Effector memory CD8-positive, alpha-beta T cell (primary cell): Measurements from ENCODE around the gene KRTAP15-1.

ENCODE experiments used
- ATAC-seq: fragments of 150-1000 bp; cut with Tn5 transposase; replicated peaks from 2 replicates; pipeline ENCODE4 v1.10.0; 2021; ENCODE audit warnings: mild to moderate bottlenecking, moderate library complexity
- DNase-seq, 3 experiments: peaks; one replicate each; pipeline ENCODE4 v3.0.0; 2021
- H3K27ac Mint-ChIP-seq, 2 donors: one replicate each; pipeline ENCODE4 v1.8.0; 2022; ENCODE audit warnings: mild to moderate bottlenecking in 2 of 2, mixed read lengths in 2 of 2, moderate library complexity in 2 of 2
- H3K27me3 Mint-ChIP-seq, 2 donors: one replicate each; pipeline ENCODE4 v1.8.0; 2022; ENCODE audit warnings: mixed read lengths in 2 of 2
- H3K36me3 Mint-ChIP-seq: one replicate; pipeline ENCODE4 v1.8.0; 2022; ENCODE audit warnings: mild to moderate bottlenecking, moderate library complexity, mixed read lengths; ENCODE audit not compliant: insufficient read depth
- H3K4me1 Mint-ChIP-seq, 2 donors: one replicate each; pipeline ENCODE4 v1.8.0; 2022; ENCODE audit warnings: low read depth in 2 of 2, mixed read lengths in 2 of 2
- H3K4me3 Mint-ChIP-seq, 2 donors: one replicate each; pipeline ENCODE4 v1.8.0; 2022; ENCODE audit warnings: mild to moderate bottlenecking in 2 of 2, mixed read lengths in 2 of 2, moderate library complexity in 2 of 2
- H3K9me3 Mint-ChIP-seq, 2 donors: one replicate each; pipeline ENCODE4 v1.8.0; 2022; ENCODE audit warnings: mixed read lengths in 2 of 2
- total RNA-seq, 9 experiments: gene quantifications; one replicate each; lab custom pipeline; 2026; lab: John Stamatoyannopoulos, UW

Gene KRTAP15-1
- 0 reads per million in 9 experiments for total RNA-seq

DNA sequence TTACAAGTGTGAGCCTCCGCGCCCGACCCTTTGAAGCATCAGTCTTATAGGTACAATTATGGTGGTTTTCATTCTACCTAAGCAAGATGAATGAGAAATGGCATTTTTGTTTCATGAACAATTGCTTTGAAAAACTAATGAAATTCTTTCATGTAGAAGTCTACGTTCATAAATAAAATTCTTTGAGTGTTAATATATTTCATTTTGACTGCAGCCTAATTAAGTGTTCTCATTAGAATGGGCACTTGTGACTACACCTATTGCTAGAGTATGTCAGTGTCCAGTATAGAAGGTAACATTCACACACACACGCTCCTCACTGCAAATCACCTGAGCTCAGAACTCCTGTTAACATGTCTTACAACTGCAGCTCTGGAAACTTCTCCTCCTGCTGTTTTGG is at the start of gene KRTAP15-1:
TSS of gene KRTAP15-1 (plus strand) at position 301 of the 400 bp plus-strand sequence. CDS start at position 354, 53 bp downstream.
- Mint-ChIP-seq H3K36me3 (no peaks in the 10 kb centered on the region), H3K9me3 (peaks cover 0 to 8% of the 10 kb centered on the region in 2 donors), H3K27me3 (no peaks in the 10 kb centered on the region), H3K4me3 (no peak within 1 kb of the TSS), H3K4me1 (no peaks in the 10 kb centered on the region), H3K27ac (no peak within 1 kb of the TSS)
- DNase-seq, result no peak
- no peak for ATAC-seq

DNA sequence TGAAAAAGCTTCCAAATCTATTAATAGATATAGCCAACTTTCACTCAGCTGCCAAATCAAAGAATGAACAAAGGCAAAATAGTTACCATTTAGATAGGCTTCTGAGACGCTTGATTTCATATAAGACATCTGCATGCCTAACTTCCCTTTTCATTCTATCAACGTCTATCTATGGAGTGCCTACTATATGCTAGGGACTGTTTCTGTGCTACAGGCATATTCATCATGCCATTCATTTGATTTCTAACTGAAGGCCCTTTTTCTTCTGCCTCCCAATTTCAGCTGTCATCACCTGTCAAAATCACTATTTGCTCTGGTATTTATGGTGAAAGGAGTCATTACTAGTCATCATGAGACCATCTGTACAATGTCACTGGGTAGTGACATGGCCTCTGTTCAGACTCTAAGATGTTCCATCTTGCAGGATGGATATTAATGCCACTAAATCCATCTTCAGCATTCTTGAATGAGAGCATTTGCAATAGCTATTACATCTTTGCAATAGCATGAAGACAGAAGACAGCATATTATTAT is 48.5 kb upstream of the KRTAP15-1 start:
- H3K27ac Mint-ChIP-seq, result no peak overlapping the region
- DNase-seq, result no peak
- no peak for ATAC-seq
- no peak overlapping the region for H3K4me3 Mint-ChIP-seq
- H3K4me1 Mint-ChIP-seq, result no peaks in the 10 kb centered on the region
- peaks cover 10 to 11% of the 10 kb centered on the region in 2 donors for H3K9me3 Mint-ChIP-seq
- no peaks in the 10 kb centered on the region for H3K36me3 Mint-ChIP-seq
- no peaks in the 10 kb centered on the region for H3K27me3 Mint-ChIP-seq

DNA sequence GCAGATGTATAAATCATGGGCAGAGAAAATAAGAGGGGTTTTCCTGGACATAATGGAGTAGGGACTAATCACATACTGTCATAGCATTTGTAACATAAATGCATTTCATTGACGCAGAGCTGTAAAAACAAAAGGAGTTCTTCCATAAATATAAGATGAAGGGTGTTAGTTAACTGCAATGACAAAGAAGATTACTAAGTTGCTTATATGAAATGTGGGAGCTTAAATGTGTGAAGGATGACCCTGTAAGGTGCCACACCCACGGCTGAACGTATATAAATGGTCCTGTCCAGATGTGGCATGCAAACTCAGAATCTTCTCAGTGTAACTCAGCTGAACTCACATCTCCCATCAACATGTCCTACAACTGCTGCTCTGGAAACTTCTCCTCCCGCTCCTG is 44.3 kb upstream of the KRTAP15-1 start, which contains the start of gene KRTAP13-1:
TSS of gene KRTAP13-1 (plus strand) at position 301 of the 400 bp plus-strand sequence. CDS start at position 357, 56 bp downstream.
- H3K27ac Mint-ChIP-seq, result no peak within 1 kb of the TSS
- no peaks in the 10 kb centered on the region for H3K27me3 Mint-ChIP-seq
- H3K4me3 Mint-ChIP-seq, result no peak within 1 kb of the TSS
- H3K9me3 Mint-ChIP-seq, result peaks cover 2 to 7% of the 10 kb centered on the region in 2 donors
- H3K36me3 Mint-ChIP-seq, result no peaks in the 10 kb centered on the region
- no peaks in the 10 kb centered on the region for H3K4me1 Mint-ChIP-seq
- ATAC-seq, result no peak
- DNase-seq, result no peak

DNA sequence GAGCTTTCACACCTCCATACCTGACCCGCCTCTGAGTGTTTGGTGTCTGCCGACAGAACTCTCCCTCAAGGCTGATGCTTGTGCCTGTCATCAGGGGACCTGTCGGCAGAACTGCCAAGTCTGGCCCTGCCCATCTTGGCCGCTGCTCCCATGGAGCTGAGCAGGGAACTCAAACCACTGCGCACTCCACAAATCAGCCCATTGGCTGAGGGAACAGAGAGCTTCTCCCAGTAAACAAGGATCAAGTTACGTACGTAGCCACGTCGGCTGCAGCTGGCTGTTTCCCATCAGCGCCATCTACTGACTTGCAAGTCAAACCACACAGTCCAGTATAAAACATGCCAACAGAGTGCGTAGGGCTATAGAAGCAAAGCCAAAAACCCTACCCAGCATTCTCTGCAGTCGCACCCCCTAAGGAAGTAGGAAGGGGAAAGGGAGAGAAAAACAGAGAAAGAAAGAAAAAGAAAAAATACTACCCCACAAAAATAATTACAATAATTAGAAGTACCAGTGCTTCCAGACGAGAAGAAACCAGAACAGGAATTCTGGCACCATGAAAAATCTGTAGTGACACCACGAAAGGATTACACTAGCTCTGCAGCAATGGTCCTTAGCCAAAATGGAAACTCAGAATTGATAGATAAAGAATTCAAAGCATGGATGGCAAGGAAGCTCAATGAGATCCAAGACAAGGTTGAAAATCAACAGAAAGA is 31.1 kb upstream of the KRTAP15-1 start:
- Mint-ChIP-seq H3K4me1 (no peaks in the 10 kb centered on the region), H3K4me3 (no peak overlapping the region), H3K36me3 (no peaks in the 10 kb centered on the region), H3K9me3 (peaks cover 5 to 14% of the 10 kb centered on the region in 2 donors), H3K27me3 (no peaks in the 10 kb centered on the region), H3K27ac (no peak overlapping the region)
- ATAC-seq (no peak), DNase-seq (no peak)

DNA sequence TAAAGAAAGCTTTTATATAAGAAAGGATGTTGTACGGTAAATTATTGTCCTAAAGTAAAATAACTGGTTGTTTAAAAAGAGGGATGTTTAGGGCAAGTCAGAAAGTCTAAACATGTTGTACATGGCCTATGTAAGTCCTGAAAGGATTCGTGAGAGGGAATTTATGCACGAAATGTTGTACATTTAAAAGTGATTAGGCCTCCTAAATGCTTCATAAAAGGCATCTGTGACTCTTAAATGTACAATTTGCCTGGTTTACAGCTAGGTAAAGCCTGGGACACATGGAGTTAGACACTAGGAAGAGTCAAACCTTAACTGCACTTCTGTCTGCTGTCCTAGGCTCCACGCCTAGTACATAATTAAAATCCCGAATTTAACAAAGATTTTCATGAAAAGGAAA is 24.1 kb upstream of the KRTAP15-1 start:
- Mint-ChIP-seq H3K4me1 (no peaks in the 10 kb centered on the region), H3K27ac (no peak overlapping the region), H3K9me3 (peaks cover 0 to 2% of the 10 kb centered on the region in 2 donors), H3K27me3 (no peaks in the 10 kb centered on the region), H3K36me3 (no peaks in the 10 kb centered on the region), H3K4me3 (no peak overlapping the region)
- DNase-seq (no peak), ATAC-seq (no peak)

- Mint-ChIP-seq H3K4me3 (no peak within 1 kb of the TSS), H3K27ac (no peak within 1 kb of the TSS), H3K36me3 (no peaks in the 10 kb centered on the region), H3K27me3 (no peaks in the 10 kb centered on the region), H3K9me3 (peaks cover 4 to 7% of the 10 kb centered on the region in 2 donors), H3K4me1 (no peaks in the 10 kb centered on the region)
- ATAC-seq (no peak), DNase-seq (no peak)
Observed at GRCh38 chr21:30425826-30426225, 14.2 kb upstream of the KRTAP15-1 start, which contains the start of gene KRTAP13-3. Gene KRTAP13-3 (minus strand): TSS chr21:30425926. CDS start chr21:30425912, 14 bp downstream.

- H3K36me3 Mint-ChIP-seq, result no peaks in the 10 kb centered on the region
- H3K4me1 Mint-ChIP-seq, result no peaks in the 10 kb centered on the region
- ATAC-seq, result no peak
- H3K27me3 Mint-ChIP-seq, result no peaks in the 10 kb centered on the region
- H3K9me3 Mint-ChIP-seq, result peaks cover 7 to 8% of the 10 kb centered on the region in 2 donors
- H3K27ac Mint-ChIP-seq, result no peak overlapping the region
- no peak overlapping the region for H3K4me3 Mint-ChIP-seq
- DNase-seq, result no peak
Observed at GRCh38 chr21:30426731-30427130, 13.3 kb upstream of the KRTAP15-1 start.

- no peaks in the 10 kb centered on the region for H3K4me1 Mint-ChIP-seq
- H3K27ac Mint-ChIP-seq, result no peak within 1 kb of the TSS
- no peak for DNase-seq
Observed at GRCh38 chr21:30430170-30430655, 9.9 kb upstream of the KRTAP15-1 start, which contains the start of gene KRTAP13-4. Gene KRTAP13-4 (plus strand): TSS chr21:30430220. CDS start chr21:30430276, 56 bp downstream.

GRCh38 chr21:30434033-30434631 is 5.9 kb upstream of the KRTAP15-1 start:
- Mint-ChIP-seq H3K36me3 (no peaks in the 10 kb centered on the region), H3K27me3 (no peaks in the 10 kb centered on the region), H3K9me3 (peaks cover 4 to 7% of the 10 kb centered on the region in 2 donors), H3K4me3 (no peak overlapping the region), H3K27ac (no peak overlapping the region), H3K4me1 (no peaks in the 10 kb centered on the region)
- ATAC-seq (no peak), DNase-seq (no peak)

More at GRCh38 chr21:30430170-30430655, 9.9 kb upstream of the KRTAP15-1 start, which contains the start of gene KRTAP13-4:
- no peaks in the 10 kb centered on the region for H3K27me3 Mint-ChIP-seq
- ATAC-seq, result no peak
- H3K4me3 Mint-ChIP-seq, result no peak within 1 kb of the TSS
- peaks cover 7 to 8% of the 10 kb centered on the region in 2 donors for H3K9me3 Mint-ChIP-seq
- H3K36me3 Mint-ChIP-seq, result no peaks in the 10 kb centered on the region

DNA sequence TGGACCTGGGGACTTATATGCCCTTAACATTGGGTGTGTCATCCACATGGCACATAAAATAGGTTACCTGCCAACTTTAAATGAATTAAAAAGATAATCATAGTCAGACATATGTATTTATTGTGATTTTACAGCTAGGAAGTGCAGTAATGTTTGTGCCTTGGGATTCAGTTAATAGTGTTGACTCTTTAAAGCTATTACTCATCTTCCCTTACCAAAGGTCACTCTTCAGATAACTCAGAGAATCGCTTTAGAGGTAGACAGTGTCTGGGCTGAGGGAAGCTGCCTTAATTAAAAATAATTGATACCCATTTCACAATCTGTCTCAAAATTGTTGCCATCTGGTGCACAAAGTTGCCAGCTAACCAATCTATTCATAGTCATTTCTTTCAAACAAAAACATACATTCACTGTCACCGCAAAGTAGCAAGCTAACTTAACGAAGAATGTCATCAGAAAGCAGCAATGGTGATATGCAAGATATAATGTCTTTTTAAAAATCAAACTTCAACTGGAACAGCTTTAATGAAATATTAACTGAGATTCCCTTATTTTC is 3.0 kb upstream of the KRTAP15-1 start:
- Mint-ChIP-seq H3K4me3 (no peak overlapping the region), H3K27ac (no peak overlapping the region), H3K4me1 (no peaks in the 10 kb centered on the region), H3K9me3 (peaks cover 0 to 8% of the 10 kb centered on the region in 2 donors), H3K27me3 (no peaks in the 10 kb centered on the region), H3K36me3 (no peaks in the 10 kb centered on the region)
- DNase-seq, result no peak
- ATAC-seq, result no peak

DNA sequence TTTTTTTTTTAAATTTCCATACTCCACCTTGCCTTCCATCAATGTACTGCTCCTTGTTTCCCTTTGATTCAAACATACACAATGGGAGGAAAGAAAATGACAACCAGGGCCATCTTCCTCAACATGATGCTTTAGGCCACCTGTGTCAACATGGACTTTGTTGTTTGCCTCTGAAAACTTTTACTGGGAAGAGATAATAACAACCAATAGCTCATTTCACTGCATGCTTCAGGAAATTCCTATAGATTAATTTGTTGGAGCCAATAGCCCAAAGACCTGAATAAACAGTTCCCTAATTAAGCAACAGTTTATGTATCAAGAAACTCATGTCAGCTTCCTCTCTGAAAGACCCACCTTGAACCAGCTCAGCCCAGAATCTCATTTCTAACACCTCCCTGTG is 3.2 kb downstream of the KRTAP15-1 start:
- no peaks in the 10 kb centered on the region for H3K4me1 Mint-ChIP-seq
- ATAC-seq (no peak), DNase-seq (no peak)
- H3K36me3 Mint-ChIP-seq, result no peaks in the 10 kb centered on the region
- no peak overlapping the region for H3K4me3 Mint-ChIP-seq
- peaks cover 0 to 11% of the 10 kb centered on the region in 2 donors for H3K9me3 Mint-ChIP-seq
- no peak overlapping the region for H3K27ac Mint-ChIP-seq
- no peaks in the 10 kb centered on the region for H3K27me3 Mint-ChIP-seq

GRCh38 chr21:30444204-30444603 is 4.1 kb downstream of the KRTAP15-1 start:
- Mint-ChIP-seq H3K9me3 (peaks cover 0 to 11% of the 10 kb centered on the region in 2 donors), H3K27me3 (no peaks in the 10 kb centered on the region), H3K4me3 (no peak overlapping the region), H3K27ac (no peak overlapping the region), H3K4me1 (no peaks in the 10 kb centered on the region), H3K36me3 (no peaks in the 10 kb centered on the region)
- DNase-seq, result no peak
- no peak for ATAC-seq

DNA sequence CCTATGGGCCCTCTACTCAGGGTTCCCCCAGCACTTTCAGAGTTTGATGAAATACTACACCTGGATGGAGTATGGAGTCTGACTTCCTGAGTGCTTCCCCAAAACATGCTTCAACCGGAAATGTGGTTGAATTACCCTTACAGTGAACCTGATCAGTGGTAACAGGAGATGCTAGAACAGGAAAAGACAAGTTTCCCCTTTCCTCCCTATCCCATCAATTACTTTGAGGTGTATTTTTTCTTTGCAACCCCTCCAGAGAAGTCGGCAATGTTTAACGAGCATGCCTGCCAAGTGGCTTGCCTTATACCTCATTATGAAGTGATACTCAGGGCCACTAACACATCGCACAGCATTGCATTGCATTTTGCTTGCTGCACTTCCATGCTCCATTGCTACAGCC is 7.0 kb downstream of the KRTAP15-1 start:
- no peak for ATAC-seq
- H3K4me1 Mint-ChIP-seq, result no peaks in the 10 kb centered on the region
- H3K9me3 Mint-ChIP-seq, result peaks cover 0 to 3% of the 10 kb centered on the region in 2 donors

More for the DNA sequence above, 7.0 kb downstream of the KRTAP15-1 start:
- Mint-ChIP-seq H3K36me3 (no peaks in the 10 kb centered on the region), H3K4me3 (no peak overlapping the region), H3K27ac (no peak overlapping the region), H3K27me3 (no peaks in the 10 kb centered on the region)
- no peak for DNase-seq
